Common myeloid progenitor, CD34-positive (primary cell): ENCODE measurements around the gene NME3.
A peak's percentile ranks its signal among the peaks of the same experiment; 100 is the strongest.

Experiments used
- CTCF ChIA-PET: fragments of 350-600 bp; sonication (Branson Sonifier 250); formaldehyde crosslinking; loops from one replicate; lab custom pipeline; 2021; ENCODE audit warnings: antibody characterized with exemption; lab: Charles Lee
- POLR2A ChIA-PET: fragments of 350-600 bp; sonication (Branson Sonifier 250); formaldehyde crosslinking; loops from one replicate; lab custom pipeline; 2021; ENCODE audit warnings: antibody characterized with exemption; lab: Charles Lee
- DNase-seq, 3 donors: peaks; one replicate each; pipeline versions ENCODE4 v3.0.0 to v3.0.0-alpha.2; 2013
- H3K27ac ChIP-seq, 2 experiments: 1 replicate in 1 of 2; 2 replicates in 1 of 2; pipeline ENCODE4 v1.7.0; 2013; ENCODE audit warnings: inconsistent platforms in 2 of 2, low read length in 2 of 2, mild to moderate bottlenecking in 2 of 2, low read depth in 1 of 2, moderate library complexity in 1 of 2; ENCODE audit not compliant: severe bottlenecking in 2 of 2, insufficient read depth in 1 of 2, poor library complexity in 1 of 2
- H3K27me3 ChIP-seq, 5 experiments: replicated peaks in 2 of 5; 1 replicate in 3 of 5; 2 replicates in 2 of 5; pipeline versions ENCODE4 v1.6.1 to v1.7.0; 2013; ENCODE audit warnings: low read length in 4 of 5, mild to moderate bottlenecking in 2 of 5, moderate library complexity in 2 of 5, inconsistent platforms in 1 of 5; ENCODE audit not compliant: insufficient read depth in 5 of 5, control insufficient read depth in 4 of 5
- H3K36me3 ChIP-seq, 4 experiments: 1 replicate in 2 of 4; 2 replicates in 2 of 4; pipeline versions ENCODE4 v1.6.1 to v1.7.0; 2013; ENCODE audit warnings: low read length in 3 of 4, control low read depth in 1 of 4, mild to moderate bottlenecking in 1 of 4; ENCODE audit not compliant: control insufficient read depth in 4 of 4, insufficient read depth in 4 of 4
- H3K4me1 ChIP-seq, 4 experiments: 1 replicate in 3 of 4; 2 replicates in 1 of 4; pipeline versions ENCODE4 v1.6.1 to v1.7.1; 2013; ENCODE audit warnings: low read length in 3 of 4, mild to moderate bottlenecking in 3 of 4, control low read depth in 1 of 4, inconsistent platforms in 1 of 4, moderate library complexity in 1 of 4; ENCODE audit not compliant: control insufficient read depth in 4 of 4, insufficient read depth in 4 of 4; ENCODE audit errors: control extremely low read depth in 1 of 4
- H3K4me3 ChIP-seq, 7 experiments: 1 replicate in 4 of 7; 2 replicates in 3 of 7; pipeline versions ENCODE4 v1.5.1 to v1.7.0; 2013; ENCODE audit warnings: mild to moderate bottlenecking in 7 of 7, low read length in 6 of 7, moderate library complexity in 6 of 7, inconsistent platforms in 2 of 7, low read depth in 2 of 7, control low read depth in 1 of 7; ENCODE audit not compliant: insufficient read depth in 4 of 7, control insufficient read depth in 1 of 7; ENCODE audit errors: extremely low read depth in 1 of 7
- H3K9me3 ChIP-seq, 5 experiments: 1 replicate in 4 of 5; 2 replicates in 1 of 5; pipeline versions ENCODE4 v1.6.1 to v1.7.1; 2013; ENCODE audit warnings: low read length in 4 of 5, mild to moderate bottlenecking in 2 of 5, inconsistent platforms in 1 of 5, low read depth in 1 of 5, moderate library complexity in 1 of 5; ENCODE audit not compliant: control insufficient read depth in 4 of 5, insufficient read depth in 2 of 5; ENCODE audit errors: control extremely low read depth in 1 of 5
- WGBS: methylation state at CpG from one replicate; pipeline ENCODE4 v1.1.5; 2013; ENCODE audit not compliant: insufficient coverage; 5-methylcytosine and 5-hydroxymethylcytosine counted together

NME3 gene

GRCh38 chr16:1784977-1785845 is 13.9 kb upstream of the NME3 start:
- POLR2A ChIA-PET = no interaction called here
- CTCF ChIA-PET = interaction anchor here (1.1 kb wide), 1 partner anchor 166 kb away, joined by 3 read pairs; no protein-coding TSS in a partner anchor
- DNase-seq = no peak
- WGBS = 96% methylated on average over 22 of the region's 26 CpGs
- Histone ChIP-seq H3K27me3 (no peaks in the 10 kb centered on the region), H3K9me3 (no peaks in the 10 kb centered on the region), H3K36me3 (peaks cover 0 to 53% (median 34%) of the 10 kb centered on the region in 4 experiments), H3K27ac (no peak overlapping the region), H3K4me1 (peaks cover 0 to 22% (median 21%) of the 10 kb centered on the region in 4 experiments), H3K4me3 (no peak overlapping the region)

- H3K4me3 ChIP-seq = peak within 1 kb of the TSS; percentile 78 to 95 (median 90)
- CTCF ChIA-PET = interaction anchor here (0.7 to 2.6 kb wide), 5 partner anchors 9 to 158 kb away, joined by 3 to 10 read pairs (median 5); partner anchors contain the start of genes EME2, MRPS34 and NME3
- H3K9me3 ChIP-seq = no peaks in the 10 kb centered on the region
- peaks cover 0 to 55% (median 33%) of the 10 kb centered on the region in 4 experiments for H3K36me3 ChIP-seq
- H3K4me1 ChIP-seq = peaks cover 0 to 22% (median 21%) of the 10 kb centered on the region in 4 experiments
- WGBS = under 1% methylated on average over 88 of the region's 102 CpGs
- H3K27me3 ChIP-seq = no peaks in the 10 kb centered on the region
- H3K27ac ChIP-seq = peak within 1 kb of the TSS; percentile 58 to 82
- POLR2A ChIA-PET = interaction anchor here (0.5 to 1.2 kb wide), 7 partner anchors 10 to 374 kb away, joined by 3 to 4 read pairs (median 3); partner anchors contain the start of genes EME2, MRPS34, MSRB1 and TRAF7
- peak; percentile 100 for DNase-seq
Measured at GRCh38 chr16:1782408-1783264, 11.3 kb upstream of the NME3 start, which contains the start of the genes NUBP2 and SPSB3. Gene NUBP2 (plus strand): TSS chr16:1782960. CDS start chr16:1783021, 61 bp downstream. Gene SPSB3 (minus strand): TSS chr16:1782571. CDS start chr16:1781483, 1,088 bp downstream.

- POLR2A ChIA-PET = interaction anchor here (0.7 to 1.0 kb wide), 3 partner anchors 8 to 161 kb away, joined by 3 read pairs; partner anchors contain the start of genes EME2, MRPS34 and MSRB1
- Histone ChIP-seq H3K36me3 (peaks cover 0 to 55% (median 35%) of the 10 kb centered on the region in 4 experiments), H3K27me3 (no peaks in the 10 kb centered on the region), H3K27ac (peak overlapping the region; percentile 33 to 79), H3K9me3 (no peaks in the 10 kb centered on the region), H3K4me1 (peaks cover 0 to 22% (median 21%) of the 10 kb centered on the region in 4 experiments), H3K4me3 (peak overlapping the region; percentile 46 to 95 (median 90))
- 2% methylated on average over 57 of the region's 70 CpGs for WGBS
- DNase-seq = peak; percentile 31 to 72 (median 68)
- CTCF ChIA-PET = interaction anchor here (1.7 to 2.6 kb wide), 3 partner anchors 8 to 32 kb away, joined by 5 to 10 read pairs (median 9); partner anchors contain the start of genes EME2 and MRPS34
Measured at GRCh38 chr16:1781758-1782407, 10.5 kb upstream of the NME3 start.

- Histone ChIP-seq H3K4me1 (peaks cover 0 to 22% (median 21%) of the 10 kb centered on the region in 4 experiments), H3K9me3 (no peaks in the 10 kb centered on the region), H3K27me3 (no peaks in the 10 kb centered on the region), H3K27ac (peak overlapping the region in 1 of 2 experiments; percentile 79), H3K4me3 (peak overlapping the region; percentile 46 to 95 (median 90)), H3K36me3 (peaks cover 0 to 55% (median 34%) of the 10 kb centered on the region in 4 experiments)
- no peak for DNase-seq
- WGBS = 86% methylated on average over 14 of the region's 20 CpGs
- ChIA-PET CTCF (interaction anchor here (1.7 to 1.8 kb wide), 2 partner anchors 7 to 9 kb away, joined by 5 to 9 read pairs; partner anchors contain the start of genes EME2 and MRPS34), POLR2A (interaction anchor here (0.7 kb wide), 1 partner anchor 7 kb away, joined by 3 read pairs; no protein-coding TSS in a partner anchor)
Measured at GRCh38 chr16:1781254-1781653, 9.9 kb upstream of the NME3 start.

GRCh38 chr16:1780677-1781072 is 9.3 kb upstream of the NME3 start:
- Histone ChIP-seq H3K4me3 (peak overlapping the region in 2 of 7 experiments; percentile 90 to 93), H3K36me3 (peaks cover 0 to 55% (median 34%) of the 10 kb centered on the region in 4 experiments), H3K9me3 (no peaks in the 10 kb centered on the region), H3K27me3 (no peaks in the 10 kb centered on the region), H3K4me1 (peaks cover 0 to 22% (median 21%) of the 10 kb centered on the region in 4 experiments), H3K27ac (no peak overlapping the region)
- WGBS = 97% methylated on average over 6 of the region's 6 CpGs
- DNase-seq = no peak
- ChIA-PET POLR2A (no interaction called here), CTCF (interaction anchor here (0.9 kb wide), 1 partner anchor 21 kb away, joined by 3 read pairs; no protein-coding TSS in a partner anchor)
